ENCODE results near the gene CPAMD8.

- TF ChIP-seq YY1 (IDR thresholded peaks at IDR 0.05; ENCODE audit: insufficient read depth, insufficient read length), result no peak
- no peak for TF ChIP-seq ZNF274 (IDR thresholded peaks at IDR 0.05; ENCODE audit: low read depth, low read length)
Measured at GRCh38 chr19:16901491-16902175, 125.0 kb downstream of the CPAMD8 start.
